ENCODE measurements around the gene YPEL2.

YPEL2 gene

GRCh38 chr17:59330053-59330942 lies 1.2 kb upstream of the YPEL2 start:
- DNase-seq, result peak in 1 of 5 donors; percentile 38

- DNase-seq, result peak in 3 of 5 donors; percentile 7 to 19 (median 14)
Observed at GRCh38 chr17:59331929-59332748, 684 bp downstream of the YPEL2 start.

- no peak for DNase-seq
Observed at GRCh38 chr17:59332749-59333377, 1.4 kb downstream of the YPEL2 start.

GRCh38 chr17:59333836-59334235 lies 2.4 kb downstream of the YPEL2 start:
- DNase-seq, result no peak

GRCh38 chr17:59335685-59336084 lies 4.2 kb downstream of the YPEL2 start:
- DNase-seq, result no peak

GRCh38 chr17:59337741-59338299 lies 6.4 kb downstream of the YPEL2 start:
- DNase-seq, result no peak

- DNase-seq, result no peak
Observed at GRCh38 chr17:59338498-59338897, 7.0 kb downstream of the YPEL2 start.

GRCh38 chr17:59341922-59342321 lies 10.5 kb downstream of the YPEL2 start:
- DNase-seq, result no peak

GRCh38 chr17:59342681-59343131 lies 11.3 kb downstream of the YPEL2 start:
- DNase-seq, result peak in 1 of 5 donors; percentile 54

GRCh38 chr17:59345476-59345875 lies 14.0 kb downstream of the YPEL2 start:
- DNase-seq, result no peak

- DNase-seq, result no peak
Observed at GRCh38 chr17:59346341-59346740, 14.9 kb downstream of the YPEL2 start.

- DNase-seq, result no peak
Observed at GRCh38 chr17:59346876-59347407, 15.5 kb downstream of the YPEL2 start.

- no peak for DNase-seq
Observed at GRCh38 chr17:59347975-59348391, 16.5 kb downstream of the YPEL2 start.

- no peak for DNase-seq
Observed at GRCh38 chr17:59349178-59349577, 17.7 kb downstream of the YPEL2 start.

GRCh38 chr17:59353106-59353854 lies 21.8 kb downstream of the YPEL2 start:
- DNase-seq, result no peak

- no peak for DNase-seq
Observed at GRCh38 chr17:59353936-59354755, 22.7 kb downstream of the YPEL2 start.

- DNase-seq, result no peak
Observed at GRCh38 chr17:59355030-59355701, 23.7 kb downstream of the YPEL2 start.

- no peak for DNase-seq
Observed at GRCh38 chr17:59355702-59356325, 24.4 kb downstream of the YPEL2 start.

- DNase-seq, result no peak
Observed at GRCh38 chr17:59356543-59357218, 25.2 kb downstream of the YPEL2 start.

All from T-helper 1 cell (primary cell).